K562 (cell line): ENCODE measurements around the gene MMS19. TPM values are rescaled to one million over a fixed set of nuclear protein-coding genes. Genes with fewer than 3 reads are reported as not detected.

Experiments used
- ATAC-seq: fragments of 200-7000 bp; cut with Tn5 transposase; 3 replicates; pipeline ENCODE4 v1.9.1; 2020; ENCODE audit warnings: moderate library complexity
- BruUV-seq: library from RNA; stranded (reverse); fragments of 400-500 nt; replicated peaks from 2 replicates; lab custom pipeline; 2021; lab: Mats Ljungman, UMichigan
- CTCF ChIA-PET: fragments of 300-600 bp; formaldehyde crosslinking; extraction: SDS; loops from one replicate; lab custom pipeline; 2021; ENCODE audit warnings: low intra/inter-chr PET ratio; lab: Yijun Ruan, JAX
- POLR2A ChIA-PET: fragments of 300-600, 350-650 bp; sonication (Branson Sonifier 250); formaldehyde crosslinking; extraction: SDS; loops from one replicate; lab custom pipeline; 2021; ENCODE audit warnings: antibody characterized with exemption, inconsistent platforms; lab: Yijun Ruan, JAX
- DNase-seq, 4 experiments: peaks; one replicate each; pipeline versions ENCODE4 v3.0.0 to v3.0.0-alpha.2; 2011 to 2018; ENCODE audit warnings: low spot score in 3 of 4, mixed read lengths in 3 of 4; ENCODE audit errors: extremely low read depth in 1 of 4
- FAIRE-seq: peaks from 2 replicates; lab custom pipeline; 2011; peaks lifted over from hg19 to GRCh38; lab: Jason Lieb, UNC
- H2AFZ ChIP-seq: 2 replicates; pipeline ENCODE4 v1.6.0; 2011; ENCODE audit warnings: low read depth, low read length, control low read depth, inconsistent platforms
- H3K27ac ChIP-seq: fragments of 200-600 bp; 3 replicates; pipeline ENCODE4 v1.8.0; 2011; ENCODE audit warnings: low read depth, mild to moderate bottlenecking, control low read depth, inconsistent platforms, low read length, moderate library complexity, mixed read lengths; ENCODE audit errors: extremely low read depth
- H3K27me3 ChIP-seq, 2 experiments: fragments of 300-600 bp in 1 of 2; 2 replicates in 1 of 2; 3 replicates in 1 of 2; pipeline versions ENCODE4 v1.6.0 to v1.8.0; 2011; ENCODE audit warnings: inconsistent platforms in 2 of 2, low read length in 2 of 2, mild to moderate bottlenecking in 1 of 2, mixed read lengths in 1 of 2, moderate library complexity in 1 of 2; ENCODE audit not compliant: control insufficient read depth in 2 of 2, insufficient read depth in 2 of 2
- H3K36me3 ChIP-seq: fragments of 300-600 bp; 3 replicates; pipeline ENCODE4 v1.8.0; 2011; ENCODE audit warnings: mild to moderate bottlenecking, low read length, inconsistent platforms; ENCODE audit not compliant: control insufficient read depth, insufficient read depth
- H3K4me1 ChIP-seq, 2 experiments: fragments of 200-600 bp in 1 of 2; replicated peaks in 1 of 2; 2 replicates in 1 of 2; 3 replicates in 1 of 2; pipeline versions ENCODE4 v1.5.1 to v1.8.0; 2011; ENCODE audit warnings: inconsistent platforms in 2 of 2, low read length in 2 of 2, mild to moderate bottlenecking in 1 of 2, mixed read lengths in 1 of 2, moderate library complexity in 1 of 2; ENCODE audit not compliant: control insufficient read depth in 2 of 2, insufficient read depth in 2 of 2
- H3K4me2 ChIP-seq: 2 replicates; pipeline ENCODE4 v1.6.1; 2011; ENCODE audit warnings: low read length, control low read depth, inconsistent platforms, mixed read lengths; ENCODE audit not compliant: insufficient read depth
- H3K4me3 ChIP-seq: fragments of 200-600 bp; sonication (generic), shearing (Covaris generic); 2 replicates; pipeline ENCODE4 v1.5.1; 2016; ENCODE audit warnings: control low read depth, inconsistent platforms
- H3K79me2 ChIP-seq: fragments of 200-600 bp; 3 replicates; pipeline ENCODE4 v1.8.0; 2011; ENCODE audit warnings: low read length, inconsistent platforms; ENCODE audit not compliant: control insufficient read depth, insufficient read depth
- H3K9ac ChIP-seq, 2 experiments: 2 replicates each; pipeline versions ENCODE4 v1.6.0 to v1.6.1; 2011; ENCODE audit warnings: low read depth in 2 of 2, low read length in 2 of 2, control low read depth in 1 of 2, inconsistent platforms in 1 of 2, mild to moderate bottlenecking in 1 of 2, mixed read lengths in 1 of 2; ENCODE audit not compliant: insufficient read depth in 1 of 2
- H3K9me1 ChIP-seq: one replicate; pipeline ENCODE4 v1.6.0; 2011; ENCODE audit warnings: inconsistent platforms, mild to moderate bottlenecking, low read length, moderate library complexity; ENCODE audit not compliant: control insufficient read depth, insufficient read depth
- H3K9me3 ChIP-seq: replicated peaks from 2 replicates; pipeline ENCODE4 v1.5.1; 2011; ENCODE audit warnings: low read depth, low read length, inconsistent platforms; ENCODE audit not compliant: control insufficient read depth, insufficient read depth
- H4K20me1 ChIP-seq: replicated peaks from 2 replicates; pipeline ENCODE4 v1.6.1; 2011; ENCODE audit warnings: low read length, inconsistent platforms, mixed read lengths; ENCODE audit not compliant: control insufficient read depth, insufficient read depth
- CEBPB ChIP-seq: fragments of 450-650 bp; IDR thresholded peaks from 2 replicates; pipeline ENCODE4 v1.6.1; 2016; ENCODE audit warnings: missing genetic modification characterization, missing compliant biosample characterization
- ZNF134 ChIP-seq: fragments of 250-450 bp; sonication (Bioruptor Pico); conservative IDR thresholded peaks from 2 replicates; pipeline ENCODE4 v1.4.0; 2020
- ZNF507 ChIP-seq: conservative IDR thresholded peaks from 2 replicates; pipeline ENCODE4 v1.6.1; 2017; ENCODE audit warnings: missing genetic modification characterization, missing compliant biosample characterization
- WGBS: fragments of 100-300 bp; shearing (Covaris generic); methylation state at CpG from one replicate; pipeline ENCODE4 v1.1.6; 2016; ENCODE audit warnings: low coverage, mixed read lengths; ENCODE audit not compliant: insufficient coverage; ENCODE audit errors: missing lambda C conversion rate; 5-methylcytosine and 5-hydroxymethylcytosine counted together
- in situ Hi-C: fragments of 300-500 bp; cut with MboI; formaldehyde crosslinking; loops from 4 replicates; pipeline ENCODE4 v1.15.0; 2018; ENCODE audit warnings: inconsistent platforms, mixed read lengths
- intact Hi-C: fragments of 100-400 bp; cut with micrococcal nuclease; formaldehyde crosslinking; loops from 2 replicates; pipeline ENCODE4 v1.14.2; 2022
- polyA plus RNA-seq, 8 experiments: library from polyadenylated mRNA; depleted of rRNA in 4 of 8; stranded (reverse) in 5 of 8; unstranded in 3 of 8; fragments of >200 nt; fragmentation: Nextera tagmentation in 2 of 8; fragmentation: Illumina TruSeq in 1 of 8; extraction: Ambion mirVana in 2 of 8; extraction: Trizol in 1 of 8; gene quantifications; 2 replicates each; pipeline versions ENCODE4 v1.2.1 to v1.2.3, GENCODE V29; 2011 to 2014; ENCODE audit warnings: inconsistent platforms in 1 of 8, missing spikeins in 1 of 8
- total RNA-seq, 7 experiments: library from RNA; depleted of rRNA in 6 of 7; stranded (reverse); fragments of >200 nt in 6 of 7; fragmentation: Illumina TruSeq in 2 of 7; extraction: Trizol in 2 of 7; gene quantifications; 2 replicates each; pipeline versions ENCODE4 v1.2.1 to v1.2.3, GENCODE V29; 2011 to 2021; ENCODE audit warnings: low replicate concordance in 1 of 7
- TF ChIP-seq, protein P1 (sequence below): fragments of 250-450 bp; sonication (Bioruptor Pico); IDR thresholded peaks from 2 replicates; pipeline ENCODE4 v1.5.0; 2021; ENCODE audit warnings: mild to moderate bottlenecking, moderate library complexity
- TF ChIP-seq, protein P2 (sequence below): fragments of 450-650 bp; formaldehyde crosslinking; IDR thresholded peaks from 2 replicates; pipeline ENCODE4 v1.4.0; 2020; ENCODE audit warnings: mild to moderate bottlenecking

Gene MMS19
- total and polyA plus RNA-seq, 9 of the 15 experiments (the other 6 are each of a cell fraction or from before 2014, with no cell fraction given), result 40.1 to 110 (median 62.9) TPM

DNA sequence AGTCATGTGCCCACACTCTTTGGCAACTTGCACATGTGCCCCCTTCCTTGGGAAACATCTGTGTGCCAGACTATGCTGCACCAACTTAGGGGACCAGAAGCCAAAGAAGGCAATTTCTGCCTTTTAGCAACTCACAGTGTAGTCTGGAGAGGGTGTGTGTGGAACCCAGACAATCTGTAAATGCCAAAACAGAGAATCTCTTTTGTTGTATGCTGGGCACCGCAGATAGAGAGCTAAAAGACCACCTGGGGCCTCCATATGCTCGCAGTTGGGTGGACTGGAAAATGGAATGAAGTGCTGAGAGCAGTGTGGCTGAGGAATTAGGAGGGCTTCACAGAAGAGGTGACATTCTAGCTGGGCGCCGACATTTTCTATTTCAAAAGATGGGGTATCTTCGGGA is 26.9 kb upstream of the MMS19 start:
- ChIA-PET CTCF (no interaction called here), POLR2A (no interaction called here)
- ATAC-seq (no peak), FAIRE-seq (no peak), DNase-seq (no peak)
- Histone ChIP-seq H3K4me2 (no peak overlapping the region), H3K9me3 (no peaks in the 10 kb centered on the region), H3K36me3 (no peaks in the 10 kb centered on the region), H4K20me1 (no peaks in the 10 kb centered on the region), H3K4me1 (no peaks in the 10 kb centered on the region; a peak in 2 of 5 replicates), H3K9ac (no peak overlapping the region), H3K79me2 (no peaks in the 10 kb centered on the region), H3K9me1 (no peaks in the 10 kb centered on the region), H3K27ac (no peak overlapping the region), H3K27me3 (peaks cover 4 to 52% of the 10 kb centered on the region in 2 experiments; a peak in 4 of 5 replicates), H3K4me3 (no peak overlapping the region), H2AFZ (no peak overlapping the region)
- no peak for TF ChIP-seq ZNF134 (CRISPR knock-in tag)
- TF ChIP-seq, protein P1, sequence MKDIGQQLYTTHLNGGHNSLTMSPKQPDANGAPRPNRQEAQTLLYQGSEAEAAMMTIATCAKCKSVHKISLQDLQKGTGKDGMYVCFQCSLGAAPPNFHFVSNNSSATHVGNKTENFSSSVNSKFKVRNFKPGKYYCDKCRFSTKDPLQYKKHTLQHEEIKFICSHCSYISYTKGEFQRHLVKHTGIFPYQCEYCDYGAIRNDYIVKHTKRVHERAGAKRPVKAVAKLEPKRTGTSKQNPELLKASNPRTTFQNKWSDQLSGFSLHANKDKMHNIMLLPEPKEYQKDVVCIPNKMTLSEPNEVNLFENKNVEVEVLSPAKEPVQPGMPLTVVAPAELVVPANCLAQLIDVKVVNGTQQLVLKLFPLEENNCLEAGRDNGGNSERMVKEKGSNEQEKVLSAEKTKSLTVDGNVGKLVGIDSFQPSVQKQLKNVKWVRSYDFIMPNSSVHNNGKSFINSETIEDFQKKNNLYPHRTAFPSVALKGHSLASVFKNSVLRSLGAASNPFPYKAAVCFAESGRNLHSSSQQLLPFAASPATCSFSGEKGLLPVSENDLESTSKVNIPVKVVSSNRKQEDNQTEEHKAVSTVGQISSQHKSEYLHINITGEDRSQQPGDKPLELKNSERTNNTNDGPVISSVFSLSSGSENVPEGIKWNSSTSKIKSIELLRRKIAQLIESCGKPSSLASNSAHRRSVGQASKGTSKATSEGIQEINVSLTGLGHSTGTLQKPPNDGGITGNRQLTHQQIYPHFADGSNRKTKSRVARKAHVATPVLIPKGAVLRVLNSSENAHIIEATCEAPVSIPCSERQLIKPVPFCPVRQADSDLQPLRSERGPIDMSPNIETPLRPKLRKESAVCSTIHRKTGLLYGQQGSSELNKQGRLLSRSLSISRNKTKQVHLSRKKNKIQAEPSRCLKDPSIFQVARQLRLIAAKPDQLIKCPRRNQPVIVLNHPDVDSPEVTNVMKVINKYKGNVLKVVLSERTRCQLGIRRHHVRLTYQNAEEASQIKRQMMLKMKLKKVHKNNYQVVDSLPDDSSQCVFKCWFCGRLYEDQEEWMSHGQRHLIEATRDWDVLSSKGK (CRISPR knock-in tag), result no peak
- no peak for TF ChIP-seq ZNF507 (tag)
- no peak for TF ChIP-seq CEBPB (tag)
- TF ChIP-seq, protein P2, sequence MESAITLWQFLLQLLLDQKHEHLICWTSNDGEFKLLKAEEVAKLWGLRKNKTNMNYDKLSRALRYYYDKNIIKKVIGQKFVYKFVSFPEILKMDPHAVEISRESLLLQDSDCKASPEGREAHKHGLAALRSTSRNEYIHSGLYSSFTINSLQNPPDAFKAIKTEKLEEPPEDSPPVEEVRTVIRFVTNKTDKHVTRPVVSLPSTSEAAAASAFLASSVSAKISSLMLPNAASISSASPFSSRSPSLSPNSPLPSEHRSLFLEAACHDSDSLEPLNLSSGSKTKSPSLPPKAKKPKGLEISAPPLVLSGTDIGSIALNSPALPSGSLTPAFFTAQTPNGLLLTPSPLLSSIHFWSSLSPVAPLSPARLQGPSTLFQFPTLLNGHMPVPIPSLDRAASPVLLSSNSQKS (CRISPR knock-in tag), result no peak
- BruUV-seq, result no TSS peak
- in situ Hi-C loops, result no loop called here
- 36% methylated on average over 5 of the region's 5 CpGs for WGBS
- intact Hi-C loops, result no loop called here
